Sigmoid colon (tissue), 4 donors: ENCODE data around the gene CDH13.

Source experiments
- CTCF ChIP-seq, 4 experiments: fragments of 450-650 bp in 3 of 4; fragments of 200-600 bp in 1 of 4; IDR thresholded peaks; one replicate each; pipeline ENCODE4 v1.5.1; 2016 to 2019; ENCODE audit warnings: antibody characterized with exemption in 4 of 4, mild to moderate bottlenecking in 3 of 4, moderate library complexity in 2 of 4
- EP300 ChIP-seq, 4 donors: sonication (generic); formaldehyde crosslinking; IDR thresholded peaks; one replicate each; pipeline ENCODE4 v1.6.1; 2017; ENCODE audit warnings: antibody characterized with exemption in 4 of 4
- POLR2A ChIP-seq, 2 donors: fragments of 450-650 bp; IDR thresholded peaks; one replicate each; pipeline ENCODE4 v1.6.1; 2016; ENCODE audit warnings: antibody characterized with exemption in 2 of 2, mild to moderate bottlenecking in 2 of 2, moderate library complexity in 2 of 2
- POLR2AphosphoS5 ChIP-seq, 4 donors: sonication (generic); formaldehyde crosslinking; IDR thresholded peaks; one replicate each; pipeline ENCODE4 v1.6.1; 2017; ENCODE audit warnings: antibody characterized with exemption in 4 of 4

- no peak for TF ChIP-seq POLR2AphosphoS5 (IDR thresholded peaks at IDR 0.05)
- TF ChIP-seq EP300 (IDR thresholded peaks at IDR 0.05), result no peak
- TF ChIP-seq CTCF (IDR thresholded peaks at IDR 0.05), result no peak
- TF ChIP-seq POLR2A (IDR thresholded peaks at IDR 0.05), result no peak
Measured at GRCh38 chr16:82660075-82660645, 33.4 kb downstream of the CDH13 start.
